Ishikawa (cell line): ENCODE measurements around the gene YPEL2.

ENCODE experiments used
- CEBPB ChIP-seq: IDR thresholded peaks from 2 replicates; pipeline ENCODE4 v1.6.1; 2012
- CREB1 ChIP-seq: IDR thresholded peaks from 2 replicates; pipeline ENCODE4 v1.6.1; 2012; ENCODE audit warnings: low read depth
- EP300 ChIP-seq: IDR thresholded peaks from 2 replicates; pipeline ENCODE4 v1.6.1; 2012; ENCODE audit warnings: borderline replicate concordance
- MAX ChIP-seq: IDR thresholded peaks from 2 replicates; pipeline ENCODE4 v1.6.1; 2012
- NFIC ChIP-seq: IDR thresholded peaks from 2 replicates; pipeline ENCODE4 v1.6.1; 2012
- REST ChIP-seq: IDR thresholded peaks from 2 replicates; pipeline ENCODE4 v1.6.1; 2012; ENCODE audit warnings: low read depth, mild to moderate bottlenecking
- TAF1 ChIP-seq: IDR thresholded peaks from 2 replicates; pipeline ENCODE4 v1.6.1; 2012; ENCODE audit warnings: low read depth, mild to moderate bottlenecking
- YY1 ChIP-seq: IDR thresholded peaks from 2 replicates; pipeline ENCODE4 v1.6.1; 2012; ENCODE audit warnings: low read depth
- ZBTB7A ChIP-seq: IDR thresholded peaks from 2 replicates; pipeline ENCODE4 v1.6.1; 2012; ENCODE audit warnings: low read depth

- TF ChIP-seq NFIC (no peak), EP300 (no peak), YY1 (no peak), MAX (no peak), REST (no peak), CREB1 (no peak), ZBTB7A (no peak), TAF1 (no peak), CEBPB (no peak)
Observed at GRCh38 chr17:59443106-59443505, 111.7 kb downstream of the YPEL2 start.
